ENCODE data around the gene PXK.

The PXK gene

DNA sequence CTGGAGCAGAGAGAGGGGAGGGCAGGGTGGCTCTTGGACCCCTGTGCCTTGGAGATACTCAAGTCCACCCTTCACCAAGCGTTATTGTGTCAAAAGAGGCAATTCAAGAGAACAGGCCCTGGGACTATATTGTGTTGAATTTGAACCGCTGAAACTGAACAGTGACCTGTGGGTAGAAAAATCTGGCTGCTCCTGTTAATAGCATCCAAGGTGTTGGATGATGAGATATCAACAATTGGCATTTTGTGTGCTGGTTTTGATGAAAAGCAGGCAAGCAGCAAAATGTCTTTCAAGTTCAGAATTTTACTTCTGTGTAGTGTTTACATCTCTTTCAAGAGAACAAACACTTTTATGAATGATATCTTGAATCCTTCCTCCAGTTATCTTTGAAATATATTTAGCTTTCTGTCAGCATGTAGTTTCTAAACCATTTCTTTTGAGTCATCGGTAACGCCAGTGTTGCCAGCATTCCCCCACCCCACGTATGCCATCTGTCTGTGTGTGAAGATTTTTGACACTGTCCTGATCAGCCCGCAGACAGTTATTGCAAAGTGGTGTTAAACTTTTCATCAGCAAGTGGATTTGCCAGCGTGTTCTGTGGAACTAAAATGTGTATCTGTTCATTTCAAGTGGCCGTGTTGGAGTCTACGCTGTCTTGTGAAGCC, 66.1 kb downstream of the PXK start:
- no peaks in the 10 kb centered on the region for H4K20me1 ChIP-seq (ENCODE audit: insufficient read depth, low read length, poor library complexity, severe bottlenecking)
- H3K36me3 ChIP-seq (ENCODE audit: insufficient read depth, low read length) = peaks cover 73% of the 10 kb centered on the region; the same call in 1 of the 2 replicates
- no peaks in the 10 kb centered on the region for H3K9me3 ChIP-seq (ENCODE audit: insufficient read depth, low read depth, low read length)
- no peak overlapping the region for H2AFZ ChIP-seq (ENCODE audit: low read length)
- no peak overlapping the region for H3K4me3 ChIP-seq (ENCODE audit: low read length, poor library complexity, severe bottlenecking)
- no peaks in the 10 kb centered on the region for H3K9me2 ChIP-seq (replicated peaks; ENCODE audit: low read depth, low read length)
- H3K79me2 ChIP-seq (ENCODE audit: insufficient read depth, low read length) = no peaks in the 10 kb centered on the region
- no peak overlapping the region for H3K4me2 ChIP-seq (ENCODE audit: low read depth, low read length, poor library complexity, severe bottlenecking)
- no peak overlapping the region for H3K9ac ChIP-seq (ENCODE audit: low read depth, low read length, poor library complexity, severe bottlenecking)
- H3F3A ChIP-seq (ENCODE audit: low read depth) = no peaks in the 10 kb centered on the region
- H3K27me3 ChIP-seq (ENCODE audit: insufficient read depth, low read length, poor library complexity, severe bottlenecking) = no peaks in the 10 kb centered on the region
- TF ChIP-seq, protein P1, sequence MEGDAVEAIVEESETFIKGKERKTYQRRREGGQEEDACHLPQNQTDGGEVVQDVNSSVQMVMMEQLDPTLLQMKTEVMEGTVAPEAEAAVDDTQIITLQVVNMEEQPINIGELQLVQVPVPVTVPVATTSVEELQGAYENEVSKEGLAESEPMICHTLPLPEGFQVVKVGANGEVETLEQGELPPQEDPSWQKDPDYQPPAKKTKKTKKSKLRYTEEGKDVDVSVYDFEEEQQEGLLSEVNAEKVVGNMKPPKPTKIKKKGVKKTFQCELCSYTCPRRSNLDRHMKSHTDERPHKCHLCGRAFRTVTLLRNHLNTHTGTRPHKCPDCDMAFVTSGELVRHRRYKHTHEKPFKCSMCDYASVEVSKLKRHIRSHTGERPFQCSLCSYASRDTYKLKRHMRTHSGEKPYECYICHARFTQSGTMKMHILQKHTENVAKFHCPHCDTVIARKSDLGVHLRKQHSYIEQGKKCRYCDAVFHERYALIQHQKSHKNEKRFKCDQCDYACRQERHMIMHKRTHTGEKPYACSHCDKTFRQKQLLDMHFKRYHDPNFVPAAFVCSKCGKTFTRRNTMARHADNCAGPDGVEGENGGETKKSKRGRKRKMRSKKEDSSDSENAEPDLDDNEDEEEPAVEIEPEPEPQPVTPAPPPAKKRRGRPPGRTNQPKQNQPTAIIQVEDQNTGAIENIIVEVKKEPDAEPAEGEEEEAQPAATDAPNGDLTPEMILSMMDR (conservative IDR thresholded peaks at IDR 0.05; ENCODE audit: low read length) = no peak
- no peak for TF ChIP-seq EZH2phosphoT487 (IDR thresholded peaks at IDR 0.05; ENCODE audit: borderline replicate concordance)
- no peaks in the 10 kb centered on the region for H3K4me1 ChIP-seq (ENCODE audit: insufficient read depth, low read length, poor library complexity, severe bottlenecking)

- Histone ChIP-seq H3K79me2 (ENCODE audit: insufficient read depth, low read length) (no peaks in the 10 kb centered on the region), H2AFZ (ENCODE audit: low read length) (no peak overlapping the region), H3K9ac (ENCODE audit: low read depth, low read length, poor library complexity, severe bottlenecking) (no peak overlapping the region), H3K36me3 (ENCODE audit: insufficient read depth, low read length) (peaks cover 43% of the 10 kb centered on the region; the same call in 1 of the 2 replicates), H3K4me1 (ENCODE audit: insufficient read depth, low read length, poor library complexity, severe bottlenecking) (no peaks in the 10 kb centered on the region), H4K20me1 (ENCODE audit: insufficient read depth, low read length, poor library complexity, severe bottlenecking) (no peaks in the 10 kb centered on the region), H3K4me3 (ENCODE audit: low read length, poor library complexity, severe bottlenecking) (no peak overlapping the region), H3K9me2 (replicated peaks; ENCODE audit: low read depth, low read length) (no peaks in the 10 kb centered on the region), H3K27me3 (ENCODE audit: insufficient read depth, low read length, poor library complexity, severe bottlenecking) (no peaks in the 10 kb centered on the region), H3K9me3 (ENCODE audit: insufficient read depth, low read depth, low read length) (no peaks in the 10 kb centered on the region), H3F3A (ENCODE audit: low read depth) (no peaks in the 10 kb centered on the region), H3K4me2 (ENCODE audit: low read depth, low read length, poor library complexity, severe bottlenecking) (no peak overlapping the region)
- TF ChIP-seq, protein P1 (conservative IDR thresholded peaks at IDR 0.05; ENCODE audit: low read length) = no peak
- TF ChIP-seq EZH2phosphoT487 (IDR thresholded peaks at IDR 0.05; ENCODE audit: borderline replicate concordance) = no peak
Measured at GRCh38 chr3:58403513-58404109, 70.9 kb downstream of the PXK start.

GRCh38 chr3:58404396-58404795, 71.7 kb downstream of the PXK start:
- Histone ChIP-seq H3K79me2 (ENCODE audit: insufficient read depth, low read length) (no peaks in the 10 kb centered on the region), H3F3A (ENCODE audit: low read depth) (no peaks in the 10 kb centered on the region), H3K9me2 (replicated peaks; ENCODE audit: low read depth, low read length) (no peaks in the 10 kb centered on the region), H4K20me1 (ENCODE audit: insufficient read depth, low read length, poor library complexity, severe bottlenecking) (no peaks in the 10 kb centered on the region), H3K9ac (ENCODE audit: low read depth, low read length, poor library complexity, severe bottlenecking) (no peak overlapping the region), H2AFZ (ENCODE audit: low read length) (no peak overlapping the region), H3K4me2 (ENCODE audit: low read depth, low read length, poor library complexity, severe bottlenecking) (no peak overlapping the region), H3K27me3 (ENCODE audit: insufficient read depth, low read length, poor library complexity, severe bottlenecking) (no peaks in the 10 kb centered on the region), H3K36me3 (ENCODE audit: insufficient read depth, low read length) (peaks cover 43% of the 10 kb centered on the region; the same call in 1 of the 2 replicates), H3K9me3 (ENCODE audit: insufficient read depth, low read depth, low read length) (no peaks in the 10 kb centered on the region), H3K4me1 (ENCODE audit: insufficient read depth, low read length, poor library complexity, severe bottlenecking) (no peaks in the 10 kb centered on the region), H3K4me3 (ENCODE audit: low read length, poor library complexity, severe bottlenecking) (no peak overlapping the region)
- TF ChIP-seq, protein P1 (conservative IDR thresholded peaks at IDR 0.05; ENCODE audit: low read length) = no peak
- no peak for TF ChIP-seq EZH2phosphoT487 (IDR thresholded peaks at IDR 0.05; ENCODE audit: borderline replicate concordance)

Data from Loucy (cell line).